ENCODE data around the gene BCL6B. TPM values are rescaled to one million over a fixed set of nuclear protein-coding genes. Genes with fewer than 3 reads are reported as not detected.
"Not testable (repeated sequence)": the region's sequence is repeated elsewhere in the genome, so short reads cannot be mapped to it uniquely, and the experiment has no call there.

BCL6B gene, protein sequence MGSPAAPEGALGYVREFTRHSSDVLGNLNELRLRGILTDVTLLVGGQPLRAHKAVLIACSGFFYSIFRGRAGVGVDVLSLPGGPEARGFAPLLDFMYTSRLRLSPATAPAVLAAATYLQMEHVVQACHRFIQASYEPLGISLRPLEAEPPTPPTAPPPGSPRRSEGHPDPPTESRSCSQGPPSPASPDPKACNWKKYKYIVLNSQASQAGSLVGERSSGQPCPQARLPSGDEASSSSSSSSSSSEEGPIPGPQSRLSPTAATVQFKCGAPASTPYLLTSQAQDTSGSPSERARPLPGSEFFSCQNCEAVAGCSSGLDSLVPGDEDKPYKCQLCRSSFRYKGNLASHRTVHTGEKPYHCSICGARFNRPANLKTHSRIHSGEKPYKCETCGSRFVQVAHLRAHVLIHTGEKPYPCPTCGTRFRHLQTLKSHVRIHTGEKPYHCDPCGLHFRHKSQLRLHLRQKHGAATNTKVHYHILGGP
- total RNA-seq (0.53 and 1.1 TPM in 2 replicates), polyA plus RNA-seq (0.95 and 1.1 TPM in 2 replicates)

GRCh38 chr17:7022781-7023571 is at the start of gene BCL6B:
Gene BCL6B (plus strand): TSS chr17:7023050. CDS start chr17:7023672, 622 bp downstream.
- no peak for DNase-seq (ENCODE audit: low spot score)
- no peak within 1 kb of the TSS for H3K4me3 ChIP-seq
- no peaks in the 10 kb centered on the region for H3K79me2 ChIP-seq
- H3K9me2 ChIP-seq (replicated peaks; ENCODE audit: insufficient read depth), result no peaks in the 10 kb centered on the region
- peak within 1 kb of the TSS; percentile 69 for H3K4me2 ChIP-seq
- H3K4me1 ChIP-seq (ENCODE audit: insufficient read depth), result peaks cover 7% of the 10 kb centered on the region
- no peak within 1 kb of the TSS for H3K27ac ChIP-seq
- WGBS (ENCODE audit: low lambda C conversion rate, missing lambda C conversion rate), result 11% methylated on average over 44 of the region's 47 CpGs
- no peaks in the 10 kb centered on the region for H4K20me1 ChIP-seq (ENCODE audit: insufficient read depth, poor library complexity, severe bottlenecking)
- H2AFZ ChIP-seq, result peak within 1 kb of the TSS; percentile 69
- TF ChIP-seq CTCF (IDR thresholded peaks at IDR 0.05; ENCODE audit: poor library complexity), result no peak
- peak; percentile 68 for TF ChIP-seq EZH2 (IDR thresholded peaks at IDR 0.05; ENCODE audit: borderline replicate concordance)
- H3K36me3 ChIP-seq (replicated peaks; ENCODE audit: insufficient read depth, low read depth), result no peaks in the 10 kb centered on the region
- H3K27me3 ChIP-seq, result peaks cover 15% of the 10 kb centered on the region
- H3K9me3 ChIP-seq (ENCODE audit: low read depth), result no peaks in the 10 kb centered on the region

GRCh38 chr17:6979440-6979839 is 43.4 kb upstream of the BCL6B start:
- not testable (repeated sequence) for H2AFZ ChIP-seq; H3K27ac ChIP-seq; H4K20me1 ChIP-seq (ENCODE audit: insufficient read depth, poor library complexity, severe bottlenecking); H3K27me3 ChIP-seq; H3K9me3 ChIP-seq (ENCODE audit: low read depth); H3K4me1 ChIP-seq (ENCODE audit: insufficient read depth); H3K4me3 ChIP-seq; H3K79me2 ChIP-seq; DNase-seq (ENCODE audit: low spot score); H3K9me2 ChIP-seq (replicated peaks; ENCODE audit: insufficient read depth); H3K4me2 ChIP-seq; H3K36me3 ChIP-seq (replicated peaks; ENCODE audit: insufficient read depth, low read depth)
- WGBS (ENCODE audit: low lambda C conversion rate, missing lambda C conversion rate), result 94% methylated on average over 5 of the region's 5 CpGs

GRCh38 chr17:6981426-6981825 is 41.4 kb upstream of the BCL6B start:
- Histone ChIP-seq H3K4me3 (no peak overlapping the region), H2AFZ (no peak overlapping the region), H3K4me2 (no peak overlapping the region), H4K20me1 (ENCODE audit: insufficient read depth, poor library complexity, severe bottlenecking) (no peaks in the 10 kb centered on the region), H3K27ac (no peak overlapping the region), H3K9me2 (replicated peaks; ENCODE audit: insufficient read depth) (no peaks in the 10 kb centered on the region), H3K9me3 (ENCODE audit: low read depth) (no peaks in the 10 kb centered on the region), H3K4me1 (ENCODE audit: insufficient read depth) (no peaks in the 10 kb centered on the region), H3K27me3 (no peaks in the 10 kb centered on the region), H3K79me2 (no peaks in the 10 kb centered on the region), H3K36me3 (replicated peaks; ENCODE audit: insufficient read depth, low read depth) (no peaks in the 10 kb centered on the region)
- DNase-seq (ENCODE audit: low spot score), result no peak
- TF ChIP-seq EZH2 (IDR thresholded peaks at IDR 0.05; ENCODE audit: borderline replicate concordance) (no peak), CTCF (IDR thresholded peaks at IDR 0.05; ENCODE audit: poor library complexity) (no peak), EZH2phosphoT487 (IDR thresholded peaks at IDR 0.05; ENCODE audit: low read depth, severe bottlenecking, unreplicated experiment) (no peak)
- WGBS (ENCODE audit: low lambda C conversion rate, missing lambda C conversion rate), result 79% methylated on average over 1 of the region's 1 CpG

- Histone ChIP-seq H3K9me3 (ENCODE audit: low read depth) (no peaks in the 10 kb centered on the region), H3K9me2 (replicated peaks; ENCODE audit: insufficient read depth) (no peaks in the 10 kb centered on the region), H3K4me3 (no peak overlapping the region), H3K36me3 (replicated peaks; ENCODE audit: insufficient read depth, low read depth) (no peaks in the 10 kb centered on the region), H3K4me2 (no peak overlapping the region), H3K27ac (no peak overlapping the region), H4K20me1 (ENCODE audit: insufficient read depth, poor library complexity, severe bottlenecking) (no peaks in the 10 kb centered on the region), H3K4me1 (ENCODE audit: insufficient read depth) (no peaks in the 10 kb centered on the region), H3K79me2 (no peaks in the 10 kb centered on the region), H2AFZ (no peak overlapping the region), H3K27me3 (no peaks in the 10 kb centered on the region)
- TF ChIP-seq EZH2phosphoT487 (IDR thresholded peaks at IDR 0.05; ENCODE audit: low read depth, severe bottlenecking, unreplicated experiment) (no peak), EZH2 (IDR thresholded peaks at IDR 0.05; ENCODE audit: borderline replicate concordance) (no peak), CTCF (IDR thresholded peaks at IDR 0.05; ENCODE audit: poor library complexity) (no peak)
- DNase-seq (ENCODE audit: low spot score), result no peak
- WGBS (ENCODE audit: low lambda C conversion rate, missing lambda C conversion rate), result 78% methylated on average over 4 of the region's 4 CpGs
Observed at GRCh38 chr17:6985266-6985665, 37.6 kb upstream of the BCL6B start.

Measured in hepatocyte (in vitro differentiated cells).